ENCODE measurements around the gene EPHA2.
"Not testable (repeated sequence)": the region's sequence is repeated elsewhere in the genome, so short reads cannot be mapped to it uniquely, and the experiment has no call there.

EPHA2 gene

GRCh38 chr1:16110884-16111283, 45.0 kb downstream of the EPHA2 start:
- Histone ChIP-seq H3K36me3 (ENCODE audit: insufficient read depth) (no peaks in the 10 kb centered on the region), H2AFZ (ENCODE audit: low read depth) (no peak overlapping the region), H3K4me1 (ENCODE audit: low read depth, poor library complexity, severe bottlenecking) (no peaks in the 10 kb centered on the region), H4K20me1 (ENCODE audit: insufficient read depth) (no peaks in the 10 kb centered on the region), H3K79me2 (ENCODE audit: insufficient read depth, low read depth) (no peaks in the 10 kb centered on the region), H3K27me3 (ENCODE audit: insufficient read depth, low read depth) (no peaks in the 10 kb centered on the region), H3K4me2 (no peak overlapping the region), H3K27ac (no peak overlapping the region), H3K9ac (no peak overlapping the region), H3K4me3 (IDR thresholded peaks at IDR 0.05; ENCODE audit: insufficient read depth, low read depth, low read length) (no peak overlapping the region)
- TF ChIP-seq CTCF (conservative IDR thresholded peaks at IDR 0.05; ENCODE audit: low read depth, low read length): no peak

GRCh38 chr1:16110456-16110855, 45.4 kb downstream of the EPHA2 start:
- Histone ChIP-seq H3K27ac (no peak overlapping the region), H4K20me1 (ENCODE audit: insufficient read depth) (no peaks in the 10 kb centered on the region), H3K9ac (no peak overlapping the region), H3K79me2 (ENCODE audit: insufficient read depth, low read depth) (no peaks in the 10 kb centered on the region), H3K4me1 (ENCODE audit: low read depth, poor library complexity, severe bottlenecking) (no peaks in the 10 kb centered on the region), H3K36me3 (ENCODE audit: insufficient read depth) (no peaks in the 10 kb centered on the region), H3K27me3 (ENCODE audit: insufficient read depth, low read depth) (no peaks in the 10 kb centered on the region; the same call in 1 of the 2 replicates), H3K4me2 (no peak overlapping the region), H3K4me3 (IDR thresholded peaks at IDR 0.05; ENCODE audit: insufficient read depth, low read depth, low read length) (no peak overlapping the region), H2AFZ (ENCODE audit: low read depth) (no peak overlapping the region)
- TF ChIP-seq CTCF (conservative IDR thresholded peaks at IDR 0.05; ENCODE audit: low read depth, low read length): no peak

GRCh38 chr1:16109571-16109970, 46.3 kb downstream of the EPHA2 start:
- Histone ChIP-seq H2AFZ (ENCODE audit: low read depth) (no peak overlapping the region), H3K79me2 (ENCODE audit: insufficient read depth, low read depth) (no peaks in the 10 kb centered on the region), H3K36me3 (ENCODE audit: insufficient read depth) (no peaks in the 10 kb centered on the region), H4K20me1 (ENCODE audit: insufficient read depth) (no peaks in the 10 kb centered on the region), H3K4me2 (no peak overlapping the region), H3K4me1 (ENCODE audit: low read depth, poor library complexity, severe bottlenecking) (no peaks in the 10 kb centered on the region), H3K27me3 (ENCODE audit: insufficient read depth, low read depth) (peaks cover 3% of the 10 kb centered on the region; the same call in 1 of the 2 replicates), H3K4me3 (IDR thresholded peaks at IDR 0.05; ENCODE audit: insufficient read depth, low read depth, low read length) (no peak overlapping the region), H3K9ac (no peak overlapping the region), H3K27ac (no peak overlapping the region)
- no peak for TF ChIP-seq CTCF (conservative IDR thresholded peaks at IDR 0.05; ENCODE audit: low read depth, low read length)

- not testable (repeated sequence) for H3K4me1 ChIP-seq (ENCODE audit: low read depth, poor library complexity, severe bottlenecking); H3K27me3 ChIP-seq (ENCODE audit: insufficient read depth, low read depth); H2AFZ ChIP-seq (ENCODE audit: low read depth); H3K4me3 ChIP-seq (IDR thresholded peaks at IDR 0.05; ENCODE audit: insufficient read depth, low read depth, low read length); H3K36me3 ChIP-seq (ENCODE audit: insufficient read depth); H3K79me2 ChIP-seq (ENCODE audit: insufficient read depth, low read depth); H3K4me2 ChIP-seq; H4K20me1 ChIP-seq (ENCODE audit: insufficient read depth); H3K9ac ChIP-seq; H3K27ac ChIP-seq
These were observed 48.8 kb downstream of the EPHA2 start for GRCh38 chr1:16107039-16107438.

- Histone ChIP-seq H3K27ac (no peak overlapping the region), H3K4me3 (IDR thresholded peaks at IDR 0.05; ENCODE audit: insufficient read depth, low read depth, low read length) (no peak overlapping the region), H3K4me1 (ENCODE audit: low read depth, poor library complexity, severe bottlenecking) (no peaks in the 10 kb centered on the region), H2AFZ (ENCODE audit: low read depth) (no peak overlapping the region), H3K27me3 (ENCODE audit: insufficient read depth, low read depth) (peaks cover 3% of the 10 kb centered on the region; the same call in 1 of the 2 replicates), H3K79me2 (ENCODE audit: insufficient read depth, low read depth) (no peaks in the 10 kb centered on the region), H3K9ac (no peak overlapping the region), H3K4me2 (no peak overlapping the region), H3K36me3 (ENCODE audit: insufficient read depth) (no peaks in the 10 kb centered on the region), H4K20me1 (ENCODE audit: insufficient read depth) (no peaks in the 10 kb centered on the region)
- TF ChIP-seq CTCF (conservative IDR thresholded peaks at IDR 0.05; ENCODE audit: low read depth, low read length): no peak
These were observed 54.2 kb downstream of the EPHA2 start for GRCh38 chr1:16101623-16102022.
